Measurements from ENCODE around the gene GVQW3. TPM values are rescaled to one million over a fixed set of nuclear protein-coding genes. Genes with fewer than 3 reads are reported as not detected.
A peak's percentile ranks its signal among the peaks of the same experiment; 100 is the strongest.

Gene GVQW3
- total and polyA plus RNA-seq, 5 donors from 2014 or later, result 1.7 to 3.0 (median 2.6) TPM

DNA sequence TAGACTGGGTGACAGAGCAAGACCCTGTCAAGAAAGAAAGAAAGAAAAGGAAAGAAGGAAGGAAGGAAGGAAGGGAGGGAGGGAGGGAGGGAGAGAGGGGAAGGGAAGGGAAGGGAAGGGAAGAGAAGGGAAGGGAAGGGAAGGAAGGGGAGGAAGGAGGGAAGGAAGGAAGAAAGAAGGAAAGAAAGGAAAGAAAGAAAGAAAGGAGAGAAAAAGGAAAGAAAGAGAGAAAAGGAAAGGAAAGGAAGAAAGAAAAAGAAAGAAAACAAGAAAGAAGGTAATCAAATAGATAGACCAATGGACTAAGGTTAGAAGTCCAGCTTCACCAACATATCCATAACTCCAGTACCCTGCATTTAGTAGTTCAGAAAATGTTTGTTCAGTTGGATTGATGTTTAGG, 45.5 kb downstream of the GVQW3 start:
- Mint-ChIP-seq H3K27ac (no peak overlapping the region), H3K36me3 (no peaks in the 10 kb centered on the region)
- no peak for ATAC-seq (ENCODE audit: low read depth in 2 of 2)

DNA sequence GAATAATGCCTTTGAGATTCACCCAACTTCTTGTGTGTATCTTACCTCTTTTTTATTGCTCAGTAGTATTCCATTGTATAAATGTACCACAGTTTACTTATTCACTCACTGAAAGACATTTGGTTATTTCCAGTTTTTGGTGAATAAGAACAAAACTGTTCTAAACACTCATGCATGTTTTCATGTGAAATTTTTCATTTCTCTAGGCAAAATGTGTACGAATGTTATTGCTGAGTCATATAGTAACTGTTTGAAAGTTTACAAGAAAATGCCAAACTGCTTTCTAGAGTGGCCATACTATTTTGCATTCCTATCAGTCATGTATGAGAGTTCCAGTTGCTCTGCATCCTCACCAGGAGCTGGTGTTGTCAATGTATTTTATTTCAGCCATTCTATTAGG, 54.9 kb downstream of the GVQW3 start:
- H3K4me1 ChIP-seq (ENCODE audit: control insufficient read depth, insufficient read depth, low read length, poor library complexity, severe bottlenecking), result no peaks in the 10 kb centered on the region
- no peak overlapping the region for H3K27ac ChIP-seq (ENCODE audit: insufficient read depth, low read length, poor library complexity, severe bottlenecking)
- H3K9me3 ChIP-seq (ENCODE audit: control insufficient read depth in 2 of 2, low read length in 2 of 2), result no peaks in the 10 kb centered on the region
- H3K27me3 Mint-ChIP-seq, result no peaks in the 10 kb centered on the region
- H3K36me3 Mint-ChIP-seq, result peaks cover 6% of the 10 kb centered on the region
- no peaks in the 10 kb centered on the region for H3K36me3 ChIP-seq (ENCODE audit: control insufficient read depth, insufficient read depth, low read length)
- no peak for ATAC-seq (ENCODE audit: low read depth in 2 of 2)
- no peaks in the 10 kb centered on the region for H3K27me3 ChIP-seq (ENCODE audit: control insufficient read depth, insufficient read depth, low read length)
- H3K4me3 ChIP-seq (ENCODE audit: low read depth, low read length), result no peak overlapping the region
- peaks cover 0 to 4% (median under 1%) of the 10 kb centered on the region in 4 donors for H3K4me1 Mint-ChIP-seq
- no peaks in the 10 kb centered on the region for H3K9me3 Mint-ChIP-seq
- H3K27ac Mint-ChIP-seq, result no peak overlapping the region
- no peak for DNase-seq
- no peak overlapping the region for H3K4me3 Mint-ChIP-seq

More for the DNA sequence above, 45.5 kb downstream of the GVQW3 start:
- Histone ChIP-seq H3K27me3 (ENCODE audit: control insufficient read depth, insufficient read depth, low read length) (no peaks in the 10 kb centered on the region), H3K4me3 (ENCODE audit: low read depth, low read length) (no peak overlapping the region), H3K27ac (ENCODE audit: insufficient read depth, low read length, poor library complexity, severe bottlenecking) (no peak overlapping the region), H3K4me1 (ENCODE audit: control insufficient read depth, insufficient read depth, low read length, poor library complexity, severe bottlenecking) (peaks cover 7% of the 10 kb centered on the region), H3K36me3 (ENCODE audit: control insufficient read depth, insufficient read depth, low read length) (no peaks in the 10 kb centered on the region), H3K9me3 (ENCODE audit: control insufficient read depth in 2 of 2, low read length in 2 of 2) (no peaks in the 10 kb centered on the region)
- Mint-ChIP-seq H3K4me1 (peaks cover 5 to 10% (median 8%) of the 10 kb centered on the region in 4 donors), H3K9me3 (no peaks in the 10 kb centered on the region), H3K4me3 (no peak overlapping the region), H3K27me3 (no peaks in the 10 kb centered on the region)
- DNase-seq, result no peak

DNA sequence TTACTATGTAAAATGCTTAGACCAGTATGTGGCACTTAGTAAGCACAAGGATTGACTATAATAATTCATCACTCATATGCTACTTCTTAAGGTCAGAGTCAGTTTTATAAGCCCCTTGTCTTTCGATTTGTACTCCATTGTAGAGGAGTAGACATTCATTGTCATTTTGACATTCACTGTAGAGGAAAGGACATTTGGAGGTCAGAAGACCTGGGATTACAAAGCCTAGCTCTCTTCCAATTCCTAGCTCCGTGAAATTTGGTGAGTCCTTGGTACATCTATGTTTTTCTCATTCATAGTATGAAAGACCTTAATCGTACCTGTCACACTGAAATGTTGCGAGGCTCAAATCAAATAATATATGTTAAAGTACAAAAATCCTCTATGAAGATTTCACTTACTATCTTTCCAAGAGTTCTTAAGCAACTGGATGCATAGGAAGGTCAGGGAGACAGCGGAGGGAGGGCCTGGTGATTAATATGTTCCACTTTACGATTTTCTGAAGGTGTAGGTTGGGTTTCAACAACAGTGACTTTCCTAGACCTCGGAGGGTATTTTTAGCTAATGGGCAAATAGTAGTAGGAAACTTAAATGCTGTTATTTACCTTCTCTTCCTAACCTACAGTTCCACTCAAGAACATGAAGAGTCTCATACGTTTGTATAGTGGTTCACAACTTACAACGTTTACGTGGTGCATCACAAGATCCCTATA, 62.3 kb downstream of the GVQW3 start:
- Histone ChIP-seq H3K36me3 (ENCODE audit: control insufficient read depth, insufficient read depth, low read length) (peaks cover 11% of the 10 kb centered on the region), H3K4me1 (ENCODE audit: control insufficient read depth, insufficient read depth, low read length, poor library complexity, severe bottlenecking) (peaks cover 31% of the 10 kb centered on the region), H3K4me3 (ENCODE audit: low read depth, low read length) (peak overlapping the region; percentile 97), H3K9me3 (ENCODE audit: control insufficient read depth in 2 of 2, low read length in 2 of 2) (no peaks in the 10 kb centered on the region), H3K27ac (ENCODE audit: insufficient read depth, low read length, poor library complexity, severe bottlenecking) (peak overlapping the region; percentile 91), H3K27me3 (ENCODE audit: control insufficient read depth, insufficient read depth, low read length) (no peaks in the 10 kb centered on the region)
- Mint-ChIP-seq H3K4me1 (peaks cover 16 to 48% (median 41%) of the 10 kb centered on the region in 4 donors), H3K36me3 (peaks cover 8% of the 10 kb centered on the region), H3K27ac (peak overlapping the region; percentile 95 to 98 (median 98)), H3K9me3 (no peaks in the 10 kb centered on the region), H3K4me3 (peak overlapping the region; percentile 94 to 98 (median 97)), H3K27me3 (no peaks in the 10 kb centered on the region)
- DNase-seq, result no peak
- ATAC-seq (ENCODE audit: low read depth in 2 of 2), result no peak

DNA sequence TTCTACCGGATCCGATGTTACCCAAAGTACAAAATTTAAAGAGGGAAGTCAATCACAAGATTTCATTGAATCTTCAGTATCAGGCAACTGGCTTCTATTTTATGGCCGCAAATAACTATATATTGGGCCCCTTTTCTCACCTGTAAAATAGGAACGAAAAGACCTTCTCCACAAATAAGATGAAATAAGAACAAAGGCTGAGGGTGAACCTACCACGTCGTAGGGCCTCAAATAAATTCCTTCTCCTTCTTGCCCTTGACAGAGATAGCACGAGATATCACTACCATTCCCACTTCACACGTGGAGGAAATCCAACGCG, 62.9 kb downstream of the GVQW3 start:
- peaks cover 31% of the 10 kb centered on the region for H3K4me1 ChIP-seq (ENCODE audit: control insufficient read depth, insufficient read depth, low read length, poor library complexity, severe bottlenecking)
- no peaks in the 10 kb centered on the region for H3K27me3 ChIP-seq (ENCODE audit: control insufficient read depth, insufficient read depth, low read length)
- H3K4me3 ChIP-seq (ENCODE audit: low read depth, low read length), result peak overlapping the region; percentile 97
- no peaks in the 10 kb centered on the region for H3K9me3 ChIP-seq (ENCODE audit: control insufficient read depth in 2 of 2, low read length in 2 of 2)
- no peaks in the 10 kb centered on the region for H3K9me3 Mint-ChIP-seq
- H3K4me3 Mint-ChIP-seq, result peak overlapping the region; percentile 94 to 98 (median 97)
- peaks cover 16 to 51% (median 43%) of the 10 kb centered on the region in 4 donors for H3K4me1 Mint-ChIP-seq
- peaks cover 11% of the 10 kb centered on the region for H3K36me3 ChIP-seq (ENCODE audit: control insufficient read depth, insufficient read depth, low read length)
- peak overlapping the region; percentile 95 to 98 (median 98) for H3K27ac Mint-ChIP-seq
- no peak for ATAC-seq (ENCODE audit: low read depth in 2 of 2)
- peaks cover 11% of the 10 kb centered on the region for H3K36me3 Mint-ChIP-seq
- H3K27ac ChIP-seq (ENCODE audit: insufficient read depth, low read length, poor library complexity, severe bottlenecking), result peak overlapping the region; percentile 91
- H3K27me3 Mint-ChIP-seq, result no peaks in the 10 kb centered on the region
- no peak for DNase-seq

DNA sequence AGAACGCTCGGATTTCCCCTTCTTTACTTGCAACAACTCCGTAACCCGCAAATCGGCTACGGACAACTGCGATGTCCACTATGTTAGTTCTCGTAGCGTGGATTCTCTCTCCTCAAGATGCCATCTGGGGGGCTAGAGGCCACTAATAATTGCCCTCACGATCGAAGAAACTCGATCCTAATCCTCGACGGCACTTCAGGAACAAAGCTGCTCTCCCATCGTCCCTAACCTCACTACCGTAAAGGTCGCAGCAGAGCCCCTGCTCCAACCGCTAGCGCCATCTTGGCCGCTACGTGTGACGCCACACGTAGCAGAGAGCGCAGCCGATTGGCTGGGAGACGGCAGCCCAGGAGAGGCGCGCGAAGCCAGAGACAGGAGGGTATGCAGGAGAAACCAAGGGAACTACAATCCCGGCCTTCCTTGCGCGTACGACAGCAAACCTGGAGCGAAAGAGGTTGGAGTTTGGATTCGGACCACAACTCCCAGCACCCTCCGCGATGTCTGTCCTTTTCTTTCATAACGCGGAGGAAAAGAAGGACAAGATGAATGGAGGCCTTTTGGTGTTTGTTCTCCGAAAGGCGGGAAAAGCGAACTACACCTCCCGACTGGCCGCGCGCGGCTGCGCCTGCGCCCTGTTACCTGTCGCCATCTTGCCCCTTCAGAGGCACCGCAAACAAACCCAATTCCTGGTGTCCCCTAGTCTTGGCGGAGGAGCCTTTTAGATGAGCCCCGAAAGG, 63.4 kb downstream of the GVQW3 start, which contains the start of gene EMSY:
Gene EMSY (plus strand): TSS at position 635 of the 737 bp plus-strand sequence. CDS start 1,921 bp downstream, outside the sequence.
- Mint-ChIP-seq H3K4me1 (peaks cover 18 to 55% (median 45%) of the 10 kb centered on the region in 4 donors), H3K9me3 (no peaks in the 10 kb centered on the region), H3K4me3 (peak within 1 kb of the TSS; percentile 94 to 98 (median 97)), H3K27me3 (no peaks in the 10 kb centered on the region), H3K36me3 (peaks cover 11% of the 10 kb centered on the region), H3K27ac (peak within 1 kb of the TSS; percentile 95 to 98 (median 98))
- H3K4me1 ChIP-seq (ENCODE audit: control insufficient read depth, insufficient read depth, low read length, poor library complexity, severe bottlenecking), result peaks cover 31% of the 10 kb centered on the region
- H3K9me3 ChIP-seq (ENCODE audit: control insufficient read depth in 2 of 2, low read length in 2 of 2), result no peaks in the 10 kb centered on the region
- H3K27me3 ChIP-seq (ENCODE audit: control insufficient read depth, insufficient read depth, low read length), result no peaks in the 10 kb centered on the region
- H3K27ac ChIP-seq (ENCODE audit: insufficient read depth, low read length, poor library complexity, severe bottlenecking), result peak within 1 kb of the TSS; percentile 91
- peaks cover 16% of the 10 kb centered on the region for H3K36me3 ChIP-seq (ENCODE audit: control insufficient read depth, insufficient read depth, low read length)
- DNase-seq (peak; percentile 87 to 99 (median 93)), ATAC-seq (ENCODE audit: low read depth in 2 of 2) (peak; percentile 96 to 97)
- peak within 1 kb of the TSS; percentile 97 for H3K4me3 ChIP-seq (ENCODE audit: low read depth, low read length)

DNA sequence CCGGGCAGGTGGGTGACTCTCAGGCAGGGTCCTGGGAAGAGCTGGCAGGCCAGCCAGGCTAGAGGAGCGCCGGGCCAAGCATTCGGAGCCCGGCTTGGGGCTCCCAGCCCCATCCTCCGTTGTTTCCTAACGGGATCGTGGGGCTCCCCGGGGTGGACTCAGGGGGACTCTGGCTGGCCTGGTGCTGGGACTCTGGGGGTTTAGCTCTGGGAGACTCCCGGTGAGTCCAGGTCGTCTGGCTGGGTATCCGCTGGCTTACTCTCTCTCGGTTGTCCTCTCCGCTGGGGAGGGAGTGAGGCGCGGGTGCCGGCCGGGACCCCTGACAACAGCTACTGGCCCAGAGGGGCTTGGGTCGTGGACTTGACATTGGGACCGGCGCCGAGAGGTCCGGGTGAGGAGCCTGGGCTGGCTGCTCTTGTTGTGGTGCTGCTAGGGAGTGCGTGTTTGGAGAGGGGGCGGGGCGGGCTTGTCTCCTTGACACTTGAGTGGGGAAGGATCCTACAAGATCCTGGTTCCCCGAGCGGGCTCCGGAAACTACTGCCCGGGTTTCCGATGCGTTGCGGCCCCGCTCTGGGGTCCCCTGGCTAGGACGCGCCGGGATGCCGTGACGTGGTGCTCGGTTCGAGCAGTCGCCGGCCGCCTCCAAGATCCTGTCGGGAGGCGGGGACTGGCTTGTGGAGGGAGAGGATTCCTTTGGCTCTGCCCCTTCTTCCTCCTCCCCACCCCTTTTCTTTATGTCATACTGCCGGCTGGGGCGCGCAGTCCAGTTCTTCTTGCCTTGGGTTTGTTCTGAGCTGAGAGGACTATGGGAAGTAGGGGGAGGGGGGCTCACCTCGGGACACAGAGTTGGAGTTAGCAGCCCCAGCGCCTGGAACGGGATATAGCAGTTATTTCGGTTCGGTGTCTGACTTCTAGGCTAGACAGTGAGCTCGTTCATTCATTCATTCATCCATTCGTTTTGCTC, 64.3 kb downstream of the GVQW3 start:
- ATAC-seq (ENCODE audit: low read depth in 2 of 2) (peak in 1 of 2 donors; percentile 1), DNase-seq (peak; percentile 31 to 54 (median 53))
- Histone ChIP-seq H3K27me3 (ENCODE audit: control insufficient read depth, insufficient read depth, low read length) (no peaks in the 10 kb centered on the region), H3K4me3 (ENCODE audit: low read depth, low read length) (peak overlapping the region; percentile 97), H3K27ac (ENCODE audit: insufficient read depth, low read length, poor library complexity, severe bottlenecking) (peak overlapping the region; percentile 91), H3K36me3 (ENCODE audit: control insufficient read depth, insufficient read depth, low read length) (peaks cover 24% of the 10 kb centered on the region), H3K9me3 (ENCODE audit: control insufficient read depth in 2 of 2, low read length in 2 of 2) (no peaks in the 10 kb centered on the region), H3K4me1 (ENCODE audit: control insufficient read depth, insufficient read depth, low read length, poor library complexity, severe bottlenecking) (peaks cover 31% of the 10 kb centered on the region)
- peaks cover 25 to 58% (median 50%) of the 10 kb centered on the region in 4 donors for H3K4me1 Mint-ChIP-seq
- peak overlapping the region; percentile 95 to 98 (median 98) for H3K27ac Mint-ChIP-seq
- peaks cover 15% of the 10 kb centered on the region for H3K36me3 Mint-ChIP-seq
- H3K9me3 Mint-ChIP-seq, result no peaks in the 10 kb centered on the region
- H3K4me3 Mint-ChIP-seq, result peak overlapping the region; percentile 94 to 98 (median 97)
- no peaks in the 10 kb centered on the region for H3K27me3 Mint-ChIP-seq

DNA sequence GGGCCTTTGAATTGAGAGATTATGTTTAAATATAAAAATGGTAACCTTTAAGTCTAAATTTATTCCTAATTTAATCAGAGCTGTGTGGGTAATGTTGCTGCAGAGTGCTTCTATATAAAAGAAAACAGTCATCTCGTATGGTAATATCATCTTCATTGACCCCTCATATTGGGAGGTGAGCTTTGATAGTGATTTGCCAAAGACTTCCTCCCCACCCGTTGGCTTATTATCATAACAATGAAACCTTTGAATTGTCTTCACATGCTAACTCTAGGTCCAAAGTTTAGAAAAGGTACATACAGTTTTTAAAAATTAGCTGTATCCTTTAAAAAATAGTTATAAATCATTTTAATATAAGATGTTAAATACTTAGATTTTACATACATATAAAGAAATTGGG, 67.4 kb downstream of the GVQW3 start:
- no peak for ATAC-seq (ENCODE audit: low read depth in 2 of 2)
- H3K27me3 ChIP-seq (ENCODE audit: control insufficient read depth, insufficient read depth, low read length), result no peaks in the 10 kb centered on the region
- no peaks in the 10 kb centered on the region for H3K9me3 ChIP-seq (ENCODE audit: control insufficient read depth in 2 of 2, low read length in 2 of 2)
- Mint-ChIP-seq H3K36me3 (peaks cover 27% of the 10 kb centered on the region), H3K9me3 (no peaks in the 10 kb centered on the region), H3K27me3 (no peaks in the 10 kb centered on the region), H3K27ac (no peak overlapping the region), H3K4me3 (peak overlapping the region in 1 of 4 donors; percentile 30), H3K4me1 (peaks cover 18 to 59% (median 45%) of the 10 kb centered on the region in 4 donors)
- DNase-seq, result no peak
- peaks cover 25% of the 10 kb centered on the region for H3K4me1 ChIP-seq (ENCODE audit: control insufficient read depth, insufficient read depth, low read length, poor library complexity, severe bottlenecking)
- no peak overlapping the region for H3K27ac ChIP-seq (ENCODE audit: insufficient read depth, low read length, poor library complexity, severe bottlenecking)
- peaks cover 49% of the 10 kb centered on the region for H3K36me3 ChIP-seq (ENCODE audit: control insufficient read depth, insufficient read depth, low read length)
- no peak overlapping the region for H3K4me3 ChIP-seq (ENCODE audit: low read depth, low read length)
